ENCODE data around the gene TECR. TPM values are rescaled to one million over a fixed set of nuclear protein-coding genes. Genes with fewer than 3 reads are reported as not detected.
"Not testable (repeated sequence)": the region's sequence is repeated elsewhere in the genome, so short reads cannot be mapped to it uniquely, and the experiment has no call there.

Gene TECR, protein sequence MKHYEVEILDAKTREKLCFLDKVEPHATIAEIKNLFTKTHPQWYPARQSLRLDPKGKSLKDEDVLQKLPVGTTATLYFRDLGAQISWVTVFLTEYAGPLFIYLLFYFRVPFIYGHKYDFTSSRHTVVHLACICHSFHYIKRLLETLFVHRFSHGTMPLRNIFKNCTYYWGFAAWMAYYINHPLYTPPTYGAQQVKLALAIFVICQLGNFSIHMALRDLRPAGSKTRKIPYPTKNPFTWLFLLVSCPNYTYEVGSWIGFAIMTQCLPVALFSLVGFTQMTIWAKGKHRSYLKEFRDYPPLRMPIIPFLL
- 103 TPM in 2 replicates for total RNA-seq
- polyA plus RNA-seq (2012) = 123 TPM

DNA sequence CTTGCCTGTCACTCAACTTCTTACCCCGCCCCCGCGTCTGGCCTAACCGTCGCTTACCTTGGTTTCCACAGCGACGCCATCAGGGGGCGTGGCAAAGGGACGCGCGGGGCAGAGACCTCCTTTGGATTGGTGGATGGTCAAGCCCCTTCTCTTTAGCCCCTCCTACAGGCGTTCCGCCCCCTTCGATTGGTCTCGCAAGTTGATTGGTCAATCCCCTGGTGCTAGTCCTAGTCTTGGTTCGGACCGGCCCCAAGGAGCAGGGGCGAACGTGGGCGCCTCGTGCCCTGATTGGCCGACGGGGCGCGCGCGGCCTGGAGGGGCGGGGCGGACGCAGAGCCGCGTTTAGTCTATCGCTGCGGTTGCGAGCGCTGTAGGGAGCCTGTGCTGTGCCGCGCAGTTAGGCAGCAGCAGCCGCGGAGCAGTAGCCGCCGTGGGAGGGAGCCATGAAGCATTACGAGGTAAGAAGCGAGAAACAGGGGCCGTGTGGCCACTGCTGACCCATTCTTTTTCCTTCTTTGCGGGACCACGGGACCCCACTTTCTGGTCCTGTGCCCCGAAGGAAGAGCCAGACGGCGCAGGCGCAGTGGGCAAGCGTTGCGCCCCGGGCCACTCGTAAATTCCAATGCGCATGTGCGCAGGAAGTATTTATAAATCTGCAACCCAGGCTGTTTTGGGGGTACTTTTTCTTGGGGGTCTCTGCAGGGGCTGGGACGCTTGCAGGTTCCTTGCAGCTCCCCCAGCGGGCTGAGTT is at the start of gene TECR:
TECR (plus strand) TSS at position 341 of the 751 bp plus-strand sequence; CDS start at position 444, 103 bp downstream.
- peak; percentile 100 for DNase-seq (ENCODE audit: low read depth)

DNA sequence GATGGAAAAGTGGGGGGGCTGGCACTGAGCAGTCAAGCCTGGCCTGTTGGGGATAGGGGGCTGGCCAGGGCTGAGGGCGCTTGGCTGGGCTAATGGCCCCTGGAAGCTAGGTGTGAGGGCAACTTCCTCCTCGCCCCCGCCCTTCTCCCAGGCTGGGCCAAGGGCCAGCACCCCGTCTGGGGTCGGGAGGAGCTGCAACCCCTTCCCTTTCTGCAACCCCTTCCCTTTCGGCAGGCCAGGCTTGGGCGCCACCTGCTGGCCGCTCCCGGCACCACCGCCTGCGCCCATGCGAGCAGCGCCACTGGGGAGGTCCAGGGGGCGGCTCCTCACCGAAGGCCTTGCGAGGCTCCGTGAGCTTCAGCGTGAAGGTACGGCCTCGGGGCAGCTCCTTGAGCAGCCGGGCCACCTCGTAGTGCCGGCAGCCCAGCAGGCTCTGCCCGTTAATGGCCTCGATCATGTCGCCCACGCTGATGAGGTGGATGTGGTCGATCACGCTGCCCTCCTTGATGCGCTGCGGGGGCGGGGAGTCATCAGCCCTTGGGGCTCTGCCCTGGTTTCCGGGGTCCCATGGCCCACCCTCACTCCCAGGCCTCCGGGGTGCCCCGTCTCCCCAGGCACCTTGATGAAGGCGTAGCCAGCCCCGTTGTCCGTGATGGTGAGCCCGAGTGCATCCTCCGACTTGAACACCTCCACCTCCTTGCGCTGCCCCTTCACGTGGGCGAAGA is 49.3 kb upstream of the TECR start:
- DNase-seq (ENCODE audit: low read depth) = no peak

DNA sequence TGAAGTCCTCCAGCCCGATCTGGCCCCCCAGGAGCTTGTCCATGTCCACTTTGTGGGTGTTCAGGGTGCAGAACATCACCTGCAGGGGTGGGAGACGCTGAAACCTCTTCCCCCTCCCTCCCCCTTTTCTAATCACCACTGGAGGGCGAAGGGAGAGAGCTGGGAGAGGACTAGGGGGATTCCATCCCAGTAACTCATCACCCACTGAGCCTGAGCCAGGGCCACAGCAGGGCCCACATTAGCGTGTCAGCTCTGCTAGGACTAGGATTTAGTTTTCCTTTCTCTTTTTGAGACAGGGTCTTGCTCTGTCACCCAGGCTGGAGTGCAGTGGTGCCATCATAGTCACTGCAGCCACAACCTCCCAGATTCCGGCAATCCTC is 48.7 kb upstream of the TECR start:
- DNase-seq (ENCODE audit: low read depth) = no peak

DNA sequence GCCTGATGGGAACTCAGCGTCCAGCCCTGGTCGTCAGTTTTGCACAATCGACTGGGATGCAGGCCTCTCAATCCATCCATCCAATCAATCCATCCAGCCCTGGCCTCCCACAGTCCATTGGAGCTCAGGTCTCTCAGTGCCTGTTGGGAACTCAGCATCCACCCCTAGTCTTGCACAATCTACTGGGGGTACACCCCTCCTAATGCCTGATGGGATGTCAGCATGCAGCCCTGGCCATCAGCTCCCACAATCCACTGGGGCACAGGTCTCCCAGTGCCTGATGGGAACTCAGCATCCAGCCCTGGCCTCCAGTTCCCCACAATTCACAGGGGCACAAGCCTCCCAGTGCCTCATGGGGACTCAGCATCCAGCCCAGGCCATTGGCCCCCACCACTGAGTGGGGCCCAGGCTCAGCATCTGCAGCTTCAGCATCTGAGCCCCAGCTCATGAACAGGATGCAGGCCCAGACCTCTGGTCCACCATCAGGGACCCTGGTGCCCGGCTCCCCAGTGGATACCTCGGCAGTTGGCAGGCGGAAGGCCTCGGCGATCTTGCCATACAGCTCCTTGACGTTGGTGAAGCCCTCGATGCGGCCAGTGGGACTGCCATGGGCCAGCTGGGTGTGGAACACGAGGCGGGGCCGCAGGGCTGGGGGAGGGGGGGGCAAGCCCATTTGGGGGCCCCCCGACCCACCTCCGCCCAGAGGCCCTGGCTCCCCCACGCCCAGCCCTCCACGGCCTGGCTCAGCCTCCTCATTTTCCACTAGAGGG is 47.0 kb upstream of the TECR start:
- no peak for DNase-seq (ENCODE audit: low read depth)

DNA sequence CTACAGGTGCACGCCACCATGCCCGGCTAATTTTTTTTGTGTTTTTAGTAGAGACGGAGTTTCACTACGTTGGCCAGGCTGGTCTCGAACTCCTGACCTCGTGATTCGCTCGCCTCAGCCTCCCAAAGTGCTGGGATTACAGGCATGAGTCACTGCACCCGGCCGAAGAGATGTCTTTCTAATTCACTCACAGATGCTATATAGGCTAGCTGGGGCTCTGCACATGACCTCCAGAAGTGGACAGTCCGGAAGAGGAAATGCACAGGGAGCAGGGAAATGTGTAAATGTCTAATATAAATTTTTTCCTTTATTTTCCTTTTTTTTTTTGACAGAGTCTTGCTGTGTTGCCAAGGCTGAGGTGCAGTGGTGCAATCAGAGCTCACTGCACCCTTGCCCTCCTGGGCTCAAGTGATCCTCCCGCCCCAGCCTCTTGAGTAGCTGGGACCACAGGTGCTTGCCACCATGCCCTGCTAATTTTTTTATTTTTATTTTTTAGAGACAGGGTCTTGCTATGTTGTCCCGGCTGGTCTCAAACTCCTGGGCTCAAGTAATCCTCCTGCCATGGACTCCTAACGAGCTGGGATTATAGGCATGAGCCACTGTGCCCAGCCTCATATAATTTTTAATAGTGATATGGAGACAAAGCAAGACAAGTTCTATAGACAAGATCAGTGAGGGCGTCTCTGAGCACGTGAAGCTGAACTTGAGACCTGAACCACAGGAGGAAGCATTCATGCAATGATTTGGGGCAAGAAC is 41.8 kb upstream of the TECR start:
- DNase-seq (ENCODE audit: low read depth) = no peak

DNA sequence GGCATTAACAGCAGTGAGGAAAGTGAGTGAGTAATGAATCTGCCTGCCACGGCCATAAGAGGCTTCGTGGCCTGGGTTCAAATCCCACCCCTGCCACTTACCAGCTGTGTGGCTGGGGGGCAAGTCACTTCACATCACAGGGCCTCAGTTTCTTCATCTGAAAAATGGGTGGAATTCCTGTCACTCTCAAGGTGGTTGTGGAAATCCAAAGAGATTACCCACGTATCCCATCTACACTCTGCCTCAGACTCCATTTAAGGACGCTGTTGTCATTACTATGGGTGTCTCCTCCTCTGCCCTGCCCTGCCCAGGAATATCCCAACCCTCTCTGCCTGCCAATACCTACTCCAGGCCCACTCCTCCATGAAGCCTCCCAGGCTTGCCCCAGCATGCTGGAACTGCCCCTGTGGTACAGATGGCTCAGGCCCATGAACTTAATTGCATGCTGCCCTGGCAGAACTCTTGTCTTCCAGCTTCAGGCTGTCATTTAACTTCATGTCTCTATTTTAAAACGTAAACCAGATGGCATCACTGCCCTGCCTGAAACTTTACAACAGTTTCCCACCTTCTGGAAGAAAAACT is 36.5 kb upstream of the TECR start:
- DNase-seq (ENCODE audit: low read depth) = no peak

DNA sequence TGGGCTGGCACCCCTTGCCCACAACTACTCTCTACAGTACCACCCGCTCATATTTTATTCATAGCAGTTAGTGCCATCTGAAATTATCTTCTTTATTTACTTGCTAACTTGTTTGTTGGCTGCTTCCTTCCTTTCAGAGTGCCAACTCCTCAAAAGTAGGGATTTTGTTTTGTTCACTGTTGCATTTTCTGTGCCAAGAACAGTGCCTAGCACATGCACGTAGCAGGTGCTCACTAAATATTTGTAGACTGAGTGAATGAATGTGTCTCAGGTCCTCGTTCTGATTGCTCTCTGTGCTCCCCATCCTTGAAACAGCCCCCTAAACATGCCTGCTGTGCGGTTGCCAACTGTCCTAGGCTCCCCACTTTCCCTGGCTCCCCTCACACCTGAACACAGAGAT is 35.0 kb upstream of the TECR start:
- no peak for DNase-seq (ENCODE audit: low read depth)

DNA sequence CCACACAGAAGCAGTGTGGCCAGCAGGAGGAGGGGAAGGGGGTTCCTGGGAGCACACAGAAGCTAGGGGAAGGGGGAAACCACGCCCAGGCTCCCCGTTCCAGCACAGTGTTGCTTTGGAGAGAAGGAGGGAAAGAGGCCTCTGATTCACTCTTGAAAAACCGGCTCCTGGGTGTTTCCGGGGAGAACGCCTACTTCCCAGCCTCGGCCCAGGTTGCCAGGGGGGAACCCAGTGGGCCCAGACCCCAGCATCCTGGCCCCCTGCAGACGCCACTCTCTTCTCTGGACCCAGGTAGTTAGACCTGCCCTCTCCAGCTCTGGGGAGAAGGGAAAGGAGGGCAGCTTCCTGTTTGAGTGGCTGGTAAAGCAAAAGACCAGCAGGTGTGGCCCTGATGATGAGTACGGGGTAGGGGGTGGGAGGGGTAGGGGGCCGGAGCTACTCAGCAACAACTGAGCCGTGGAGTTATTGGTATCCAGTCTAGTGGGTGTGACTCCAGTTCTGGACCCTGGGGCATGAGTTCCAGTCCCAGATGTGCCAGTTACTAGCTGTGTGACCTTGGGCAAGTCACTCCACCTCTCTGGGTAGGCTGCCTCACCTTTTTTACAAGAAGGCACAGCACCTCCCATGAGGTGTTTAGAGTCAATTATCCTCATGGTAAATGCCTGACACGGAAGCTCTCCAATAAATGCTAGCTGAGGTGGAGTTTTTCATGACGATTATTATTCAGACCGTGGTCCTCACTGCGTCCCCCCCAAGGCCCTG is 34.3 kb upstream of the TECR start:
- no peak for DNase-seq (ENCODE audit: low read depth)

DNA sequence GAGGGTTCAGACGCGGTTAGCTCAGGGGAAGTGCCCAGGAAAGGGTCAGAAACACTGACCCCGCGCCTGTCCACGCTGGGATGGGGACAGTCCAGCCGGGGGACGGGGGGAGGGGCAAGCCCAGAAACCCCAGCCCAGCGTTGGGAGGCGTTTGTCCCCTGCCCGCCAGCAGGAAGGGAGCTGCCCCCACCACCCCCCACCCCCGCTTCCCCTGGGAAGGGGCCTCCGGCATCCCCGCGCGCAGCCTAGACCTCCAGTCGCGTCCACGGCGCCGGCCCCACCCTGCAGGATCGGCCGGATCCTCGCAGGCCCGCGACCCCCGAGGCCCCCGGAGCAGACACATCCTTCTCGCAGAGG is 33.7 kb upstream of the TECR start:
- no peak for DNase-seq (ENCODE audit: low read depth)

DNA sequence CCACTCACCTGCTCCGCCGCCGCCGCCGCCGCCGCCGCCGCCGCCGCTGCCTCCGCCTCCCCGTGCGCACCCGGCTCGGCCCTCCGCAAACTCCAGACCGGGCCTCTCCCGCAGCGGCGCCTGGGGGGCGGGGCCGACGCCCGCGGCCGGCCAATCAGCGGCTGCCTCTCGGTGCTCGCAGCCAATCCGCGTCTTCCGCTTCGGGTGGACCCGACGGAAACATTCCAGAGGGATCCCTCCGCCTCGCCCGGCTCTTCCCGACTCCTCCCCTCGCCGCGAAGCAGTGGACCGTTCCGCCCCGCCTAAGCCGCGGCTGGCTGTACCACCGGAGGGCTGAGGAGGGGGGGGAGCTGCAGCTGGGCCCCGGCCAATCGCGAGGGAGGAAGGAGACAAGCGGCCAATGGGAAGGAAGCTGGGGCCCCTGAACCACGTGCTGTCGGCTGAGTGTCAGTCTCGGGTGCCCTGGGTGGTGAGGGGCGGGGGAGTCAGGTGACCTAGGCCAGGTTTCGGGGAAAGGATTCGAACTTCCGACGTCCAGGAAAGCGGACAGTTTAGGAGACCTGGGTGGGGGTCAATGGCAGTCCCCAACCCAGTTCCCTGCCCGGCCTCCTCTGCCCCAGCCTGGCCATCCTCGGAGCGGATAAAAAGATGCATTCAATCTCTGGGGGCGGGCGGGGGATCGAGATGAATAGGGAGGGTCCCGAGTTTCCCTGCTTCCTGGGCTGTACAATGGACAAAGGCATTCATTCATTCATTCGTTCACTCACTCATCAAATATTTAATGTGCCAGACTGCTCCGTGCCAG is 33.2 kb upstream of the TECR start, which contains the start of gene GIPC1:
GIPC1 (minus strand) TSS at position 99 of the 805 bp plus-strand sequence. CDS start 13,151 bp downstream, outside the sequence.
- peak; percentile 99 for DNase-seq (ENCODE audit: low read depth)

DNA sequence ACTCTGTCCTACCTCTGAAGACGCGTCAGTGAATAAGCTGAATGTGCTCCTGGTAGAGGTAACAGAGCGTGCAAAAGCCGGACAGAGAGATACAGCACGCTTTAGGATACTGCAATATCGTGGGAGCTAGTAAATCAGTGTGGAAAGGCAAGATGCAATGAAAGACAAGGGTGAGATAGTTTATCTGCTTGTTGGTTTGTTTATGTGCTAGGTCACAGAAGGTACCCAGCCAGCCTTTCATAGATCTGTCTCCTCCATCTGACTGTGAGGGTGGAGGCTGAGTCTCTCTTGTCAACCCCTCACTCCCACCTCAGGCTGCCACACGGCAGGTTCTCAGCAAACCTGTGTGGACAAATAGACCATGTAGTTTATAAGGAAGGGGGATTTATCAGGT is 32.6 kb upstream of the TECR start:
- DNase-seq (ENCODE audit: low read depth) = no peak

DNA sequence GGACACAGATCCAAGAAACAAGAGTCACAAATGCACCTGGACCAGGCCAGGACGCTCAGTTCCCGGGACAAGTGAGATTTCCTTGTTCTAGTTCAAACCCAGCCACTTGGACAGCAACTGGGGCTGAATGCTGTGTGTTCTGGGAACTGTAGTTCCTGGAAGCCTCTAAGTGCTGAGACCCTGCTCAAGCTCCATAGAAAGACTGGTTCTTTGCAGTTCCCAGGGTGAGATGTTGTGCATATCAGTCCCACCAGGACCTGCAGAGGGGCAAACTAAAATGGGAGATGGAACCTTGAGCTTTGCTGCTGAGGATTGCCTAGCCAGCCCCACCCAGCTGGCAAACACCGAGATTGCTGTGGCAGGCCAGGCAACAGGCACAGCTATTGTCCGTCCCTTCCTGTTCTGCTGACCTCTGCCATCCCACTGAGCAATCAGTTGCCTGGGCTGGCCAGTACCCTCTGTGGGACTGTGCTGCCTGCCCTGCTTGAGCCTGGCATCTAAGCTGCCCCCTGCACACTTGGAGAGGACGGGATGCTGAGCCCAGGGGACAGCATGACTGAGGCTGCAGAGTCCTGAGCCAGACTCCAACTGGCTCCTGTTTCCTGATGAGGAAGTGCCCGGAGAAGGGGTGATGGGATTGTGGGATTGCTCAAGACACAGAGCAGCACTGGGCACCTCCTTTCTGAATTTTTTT is 32.0 kb upstream of the TECR start:
- DNase-seq (ENCODE audit: low read depth) = no peak

DNA sequence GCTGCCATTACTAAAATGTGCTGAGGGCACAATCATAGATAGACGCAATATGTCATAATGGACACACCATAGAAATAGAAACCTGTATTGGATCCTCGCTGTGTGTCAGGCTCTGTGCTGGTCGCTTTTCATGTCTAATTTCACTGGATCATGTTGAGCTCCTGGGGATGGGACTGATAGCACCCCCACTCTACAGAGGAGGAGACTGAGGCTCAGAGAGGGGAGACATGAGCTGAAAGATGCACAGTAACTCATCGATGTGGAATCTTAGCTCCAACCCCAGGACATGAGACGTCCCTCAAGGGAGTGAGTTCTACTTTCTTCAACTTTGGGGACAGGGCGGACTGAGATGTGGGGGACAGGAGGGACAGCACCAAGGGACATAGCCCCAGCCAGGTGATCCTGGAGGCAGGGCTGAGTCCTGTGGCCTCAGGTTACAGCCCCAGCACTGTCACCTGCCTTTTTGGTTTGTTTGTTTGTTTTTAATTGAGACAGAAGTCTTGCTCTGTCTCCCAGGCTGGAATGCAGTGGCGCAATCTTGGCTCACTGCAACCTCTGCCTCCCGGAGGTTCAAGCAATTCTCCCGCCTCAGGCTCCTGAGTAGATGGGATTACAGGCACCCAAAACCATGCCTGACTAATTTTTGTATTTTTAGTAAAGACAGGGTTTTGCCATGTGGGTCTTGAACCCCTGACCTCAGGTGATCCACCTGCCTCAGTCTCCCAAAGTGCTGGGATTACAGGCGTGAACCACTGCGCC is 26.9 kb upstream of the TECR start:
- no peak for DNase-seq (ENCODE audit: low read depth)

DNA sequence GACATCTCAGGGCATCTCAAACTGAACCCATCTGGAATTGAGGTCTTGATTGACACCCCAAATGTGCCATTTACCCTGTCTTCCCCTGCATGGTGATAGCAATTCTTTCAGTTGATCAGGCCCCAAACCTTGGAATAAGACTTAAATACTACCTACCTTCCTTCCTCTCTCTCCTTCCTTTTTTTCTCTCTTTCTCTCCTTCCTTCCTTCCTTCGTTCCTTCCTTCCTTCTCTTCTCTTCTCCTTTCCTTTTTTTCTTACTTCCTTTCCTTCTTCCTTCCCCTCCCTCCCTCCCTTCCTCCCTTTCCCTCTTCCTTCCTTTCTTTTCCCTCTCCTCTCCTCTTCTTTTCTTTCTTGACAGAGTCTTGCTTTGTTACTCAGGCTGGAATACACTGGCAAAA is 26.1 kb upstream of the TECR start:
- no peak for DNase-seq (ENCODE audit: low read depth)

DNA sequence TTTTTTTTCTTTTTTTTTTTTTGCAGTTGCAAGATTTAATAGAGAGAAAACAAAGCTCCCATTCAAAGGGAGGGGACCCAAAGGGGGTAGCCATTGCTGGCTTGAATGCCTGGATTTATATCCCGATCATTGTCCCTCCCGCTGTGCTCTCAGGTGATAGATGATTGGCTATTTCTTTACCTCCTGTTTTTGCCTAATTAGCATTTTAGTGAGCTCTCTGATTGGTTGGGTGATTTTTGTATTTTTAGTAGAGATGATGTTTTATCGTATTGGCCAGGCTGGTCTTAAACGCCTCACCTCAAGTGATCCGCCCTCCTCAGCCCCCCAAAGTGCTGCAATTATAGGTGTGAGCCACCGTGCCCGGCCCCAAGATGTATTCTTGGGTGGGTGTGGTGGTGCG is 24.8 kb upstream of the TECR start:
- not testable (repeated sequence) for DNase-seq (ENCODE audit: low read depth)

DNA sequence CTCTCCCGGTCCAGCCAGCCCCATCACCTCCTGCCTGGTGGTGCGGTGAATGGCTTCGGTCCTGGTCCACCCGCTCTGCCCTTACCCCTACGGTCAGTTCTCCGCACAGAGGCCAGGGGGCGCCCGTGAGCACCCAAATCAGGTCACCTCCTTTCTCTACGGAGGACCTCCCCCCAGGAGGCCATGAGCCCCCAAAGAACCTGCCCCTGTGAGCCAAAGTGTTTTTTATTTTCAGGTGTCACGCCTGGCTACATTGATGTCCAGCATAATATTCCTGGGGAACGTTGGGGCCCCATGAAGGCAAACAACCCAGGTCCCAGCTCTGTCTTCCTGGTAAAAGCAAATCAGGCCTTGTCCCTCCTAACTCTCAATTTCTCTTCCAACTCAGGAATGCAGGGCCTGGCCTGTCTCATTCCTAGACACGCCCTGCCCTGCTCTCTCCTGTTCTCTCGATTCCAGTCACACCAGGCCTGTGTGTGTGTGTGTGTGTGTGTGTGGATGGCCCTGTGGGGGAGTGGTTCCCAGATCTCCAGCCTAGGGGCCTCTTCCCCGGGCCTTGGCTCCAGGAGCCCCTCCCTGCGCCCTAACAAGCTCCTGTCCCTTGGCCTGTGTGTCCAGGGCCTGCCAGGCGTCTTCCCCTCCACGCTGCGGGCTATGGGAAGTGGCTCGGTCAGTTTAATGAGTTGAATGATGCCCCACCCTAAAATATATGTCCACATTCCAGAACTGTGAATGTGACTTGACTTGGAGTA is 23.7 kb upstream of the TECR start:
- DNase-seq (ENCODE audit: low read depth) = peak; percentile 57

Data from myocyte (in vitro differentiated cells).